Measurements from ENCODE around the gene CCK. TPM values are rescaled to one million over a fixed set of nuclear protein-coding genes. Genes with fewer than 3 reads are reported as not detected.

CCK gene
- total RNA-seq, 2 experiments from 2014 or later, result not detected

- intact Hi-C loops (cut with micrococcal nuclease), result no loop called here
- DNase-seq, result no peak
These were observed 36.6 kb downstream of the CCK start for GRCh38 chr3:42229266-42229941.

DNA sequence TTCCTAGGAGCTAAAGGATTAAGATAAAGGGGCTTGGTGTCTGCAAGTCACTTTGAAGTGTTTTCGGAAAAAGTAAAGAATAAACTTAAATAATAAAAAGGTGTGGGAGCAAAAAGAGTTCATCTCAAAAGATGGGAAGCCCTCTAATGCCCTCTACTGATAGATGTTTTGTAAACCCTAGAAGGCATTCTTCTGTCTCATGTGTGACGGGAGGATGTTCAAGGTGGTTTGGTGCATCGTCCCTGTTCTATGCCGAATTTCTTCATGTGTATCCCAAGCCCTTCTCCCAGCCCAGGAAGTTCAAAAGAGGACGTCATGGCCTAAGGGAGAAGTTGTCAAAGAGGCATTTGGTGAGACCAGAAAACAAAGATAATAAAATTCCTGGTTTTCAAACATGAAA lies 37.2 kb downstream of the CCK start:
- Mint-ChIP-seq H3K27me3 (peaks cover 2% of the 10 kb centered on the region), H3K4me1 (ENCODE audit: low read depth) (no peaks in the 10 kb centered on the region), H3K9me3 (no peaks in the 10 kb centered on the region), H3K27ac (no peak overlapping the region), H3K36me3 (ENCODE audit: low read depth) (peaks cover 8% of the 10 kb centered on the region), H3K4me3 (no peak overlapping the region)
- POLR2A ChIA-PET, result no interaction called here
- DNase-seq (no peak), ATAC-seq (no peak)
- CTCF ChIA-PET, result interaction anchor here (1.0 to 2.5 kb wide), 11 partner anchors 18 to 309 kb away, joined by 3 to 13 read pairs (median 3); no protein-coding TSS in a partner anchor
- intact Hi-C loops (cut with micrococcal nuclease), result no loop called here
- TF ChIP-seq, protein P1, sequence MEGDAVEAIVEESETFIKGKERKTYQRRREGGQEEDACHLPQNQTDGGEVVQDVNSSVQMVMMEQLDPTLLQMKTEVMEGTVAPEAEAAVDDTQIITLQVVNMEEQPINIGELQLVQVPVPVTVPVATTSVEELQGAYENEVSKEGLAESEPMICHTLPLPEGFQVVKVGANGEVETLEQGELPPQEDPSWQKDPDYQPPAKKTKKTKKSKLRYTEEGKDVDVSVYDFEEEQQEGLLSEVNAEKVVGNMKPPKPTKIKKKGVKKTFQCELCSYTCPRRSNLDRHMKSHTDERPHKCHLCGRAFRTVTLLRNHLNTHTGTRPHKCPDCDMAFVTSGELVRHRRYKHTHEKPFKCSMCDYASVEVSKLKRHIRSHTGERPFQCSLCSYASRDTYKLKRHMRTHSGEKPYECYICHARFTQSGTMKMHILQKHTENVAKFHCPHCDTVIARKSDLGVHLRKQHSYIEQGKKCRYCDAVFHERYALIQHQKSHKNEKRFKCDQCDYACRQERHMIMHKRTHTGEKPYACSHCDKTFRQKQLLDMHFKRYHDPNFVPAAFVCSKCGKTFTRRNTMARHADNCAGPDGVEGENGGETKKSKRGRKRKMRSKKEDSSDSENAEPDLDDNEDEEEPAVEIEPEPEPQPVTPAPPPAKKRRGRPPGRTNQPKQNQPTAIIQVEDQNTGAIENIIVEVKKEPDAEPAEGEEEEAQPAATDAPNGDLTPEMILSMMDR (IDR thresholded peaks at IDR 0.05), result peak; percentile 40

More at GRCh38 chr3:42229266-42229941, 36.6 kb downstream of the CCK start:
- ATAC-seq, result no peak
- Mint-ChIP-seq H3K36me3 (ENCODE audit: low read depth) (peaks cover 2% of the 10 kb centered on the region), H3K27me3 (peaks cover 2% of the 10 kb centered on the region), H3K4me1 (ENCODE audit: low read depth) (no peaks in the 10 kb centered on the region), H3K27ac (no peak overlapping the region), H3K9me3 (no peaks in the 10 kb centered on the region), H3K4me3 (no peak overlapping the region)
- ChIA-PET POLR2A (no interaction called here), CTCF (interaction anchor here (0.6 to 2.5 kb wide), 12 partner anchors 18 to 308 kb away, joined by 3 to 13 read pairs (median 3); no protein-coding TSS in a partner anchor)
- TF ChIP-seq, protein P1 (IDR thresholded peaks at IDR 0.05), result no peak

DNA sequence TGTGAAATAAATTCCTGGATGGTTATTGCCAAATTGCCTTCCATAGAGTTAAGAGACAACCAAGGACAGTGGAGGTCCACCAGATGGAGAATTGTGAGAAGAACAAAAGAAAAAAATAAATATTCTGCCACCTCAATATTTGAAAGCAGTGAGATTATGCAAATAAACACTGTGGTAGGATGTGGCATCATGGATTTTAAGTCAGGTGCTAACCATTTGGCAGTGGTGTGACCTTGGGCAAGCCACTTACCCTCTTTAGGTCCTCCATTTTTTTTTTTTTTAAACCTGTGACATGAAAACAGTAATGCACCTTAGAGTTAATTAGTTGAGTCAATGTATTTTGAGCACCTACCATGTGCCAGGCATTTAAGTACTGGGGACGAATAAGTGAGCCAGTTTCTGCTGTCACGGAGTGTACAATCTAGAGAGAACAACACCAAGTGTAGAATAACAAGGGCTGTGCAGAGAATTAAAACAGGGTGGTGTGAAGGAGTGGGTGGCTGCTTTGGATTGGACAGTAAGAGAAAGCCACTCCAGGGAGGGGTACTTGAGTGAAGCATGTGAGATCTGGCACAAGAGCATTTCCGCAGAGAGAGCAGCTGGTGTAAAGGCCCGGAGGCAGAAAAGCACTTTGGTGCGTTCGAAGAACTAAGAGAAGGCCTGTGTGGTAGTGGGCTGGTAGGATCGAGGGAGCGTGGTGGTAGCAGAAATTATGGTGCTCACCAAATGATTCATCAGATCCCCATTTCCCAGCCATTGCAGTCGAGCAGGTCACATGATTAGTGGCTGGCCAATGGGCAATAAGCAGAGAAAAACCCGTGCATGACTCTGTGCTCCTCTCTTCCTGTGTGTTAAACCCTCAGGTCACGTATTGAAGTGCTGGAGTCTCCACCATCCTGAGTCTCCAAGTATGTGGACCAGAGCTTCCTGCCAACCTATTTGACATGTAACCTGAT lies 39.2 kb downstream of the CCK start:
- ATAC-seq, result no peak
- no peak overlapping the region for H3K27ac Mint-ChIP-seq

DNA sequence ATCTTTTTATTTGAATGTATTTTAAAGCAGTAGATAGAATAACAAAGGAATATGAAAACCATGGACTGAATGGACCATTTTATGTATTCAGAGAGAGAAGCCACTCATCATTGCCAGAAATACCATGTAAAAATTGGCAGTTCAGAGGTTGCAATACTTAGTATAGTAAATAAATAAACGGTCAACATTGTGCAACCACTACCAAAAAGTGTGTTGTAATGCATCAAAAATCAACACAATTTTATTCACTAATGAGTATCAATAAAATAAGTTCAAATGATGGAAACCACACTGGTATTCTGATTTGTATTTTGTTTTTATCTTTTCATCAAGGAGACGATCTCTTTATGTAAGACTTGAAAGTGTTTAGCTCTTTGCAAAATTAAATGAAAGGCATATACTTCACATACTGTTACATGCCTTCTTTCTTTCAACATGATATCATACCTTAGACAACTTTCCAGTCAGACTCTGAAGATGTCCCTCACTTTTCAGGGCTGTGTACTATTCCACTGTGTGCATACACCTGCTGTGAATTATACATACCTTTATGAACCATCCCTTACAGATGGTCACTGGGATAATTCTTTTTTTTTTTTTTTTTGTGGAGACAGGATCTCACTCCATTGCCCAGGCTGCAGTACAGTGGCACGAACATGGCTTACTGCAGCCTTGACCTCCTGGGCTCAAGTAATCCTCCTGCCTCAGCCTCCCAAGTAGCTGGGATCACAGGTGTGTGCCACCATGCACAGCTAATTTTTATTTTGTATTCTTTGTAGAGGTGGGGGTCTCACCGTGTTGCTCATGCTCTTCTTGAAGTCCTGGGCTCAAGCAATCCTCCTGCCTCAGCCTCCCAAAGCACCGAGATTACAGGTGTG lies 40.3 kb downstream of the CCK start:
- ChIA-PET POLR2A (interaction anchor here (0.6 kb wide), 1 partner anchor 10 kb away, joined by 3 read pairs; no protein-coding TSS in a partner anchor), CTCF (interaction anchor here (1.0 kb wide), 1 partner anchor 218 kb away, joined by 4 read pairs; no protein-coding TSS in a partner anchor)
- H3K9me3 Mint-ChIP-seq, result no peaks in the 10 kb centered on the region
- ATAC-seq, result no peak
- TF ChIP-seq, protein P1 (IDR thresholded peaks at IDR 0.05), result no peak
- H3K4me3 Mint-ChIP-seq, result no peak overlapping the region
- no peak for DNase-seq
- H3K36me3 Mint-ChIP-seq (ENCODE audit: low read depth), result peaks cover 17% of the 10 kb centered on the region
- no peak overlapping the region for H3K27ac Mint-ChIP-seq
- H3K27me3 Mint-ChIP-seq, result no peaks in the 10 kb centered on the region
- intact Hi-C loops (cut with micrococcal nuclease), result no loop called here
- peaks cover under 1% of the 10 kb centered on the region for H3K4me1 Mint-ChIP-seq (ENCODE audit: low read depth)

More for the DNA sequence above, 39.2 kb downstream of the CCK start:
- H3K4me3 Mint-ChIP-seq, result no peak overlapping the region
- POLR2A ChIA-PET, result interaction anchor here (0.6 kb wide), 1 partner anchor 11 kb away, joined by 3 read pairs; no protein-coding TSS in a partner anchor
- TF ChIP-seq, protein P1 (IDR thresholded peaks at IDR 0.05), result no peak
- no peaks in the 10 kb centered on the region for H3K4me1 Mint-ChIP-seq (ENCODE audit: low read depth)
- DNase-seq, result no peak
- H3K9me3 Mint-ChIP-seq, result no peaks in the 10 kb centered on the region
- intact Hi-C loops (cut with micrococcal nuclease), result no loop called here
- peaks cover 14% of the 10 kb centered on the region for H3K36me3 Mint-ChIP-seq (ENCODE audit: low read depth)
- CTCF ChIA-PET, result interaction anchor here (1.0 kb wide), 1 partner anchor 217 kb away, joined by 4 read pairs; no protein-coding TSS in a partner anchor
- H3K27me3 Mint-ChIP-seq, result no peaks in the 10 kb centered on the region
